C4-2B (cell line): ENCODE data around the gene UBL4A.

ENCODE experiments used
- CTCF ChIP-seq: fragments of 450-650 bp; conservative IDR thresholded peaks from 2 replicates; pipeline ENCODE4 v1.5.1; 2017; ENCODE audit warnings: mild to moderate bottlenecking
- ZFX ChIP-seq: fragments of 450-650 bp; IDR thresholded peaks from 2 replicates; pipeline ENCODE4 v1.6.1; 2017

DNA sequence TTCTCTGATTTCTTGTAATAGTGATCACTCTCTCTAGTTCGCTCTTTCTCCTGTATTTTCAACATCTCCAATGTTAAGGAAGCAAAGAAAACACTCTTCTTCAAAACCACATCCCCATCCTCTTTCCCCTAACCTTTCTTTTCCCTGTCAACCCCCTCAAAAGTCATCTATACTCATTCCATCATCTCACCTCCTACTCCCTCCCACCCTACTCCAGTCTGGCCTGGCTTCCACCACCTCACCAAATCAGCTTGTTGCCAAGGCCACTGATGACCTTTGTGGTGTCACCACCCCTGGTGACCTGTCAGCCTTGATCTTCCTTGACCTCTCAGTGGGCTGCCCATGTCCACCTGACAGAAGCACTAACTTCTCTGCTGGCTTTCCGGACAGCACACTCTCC, 27.3 kb upstream of the UBL4A start:
- no peak for TF ChIP-seq CTCF
- TF ChIP-seq ZFX: no peak
